HEK293 (cell line): ENCODE data around the gene PLA2G4D.

Experiments used
- CTCF ChIA-PET: fragments of 350-600 bp; formaldehyde crosslinking; extraction: SDS; loops from one replicate; lab custom pipeline; 2021; ENCODE audit warnings: antibody characterized with exemption; lab: Yijun Ruan, JAX
- POLR2A ChIA-PET: fragments of 300-600 bp; formaldehyde crosslinking; extraction: SDS; loops from one replicate; lab custom pipeline; 2020; ENCODE audit warnings: antibody characterized with exemption, inconsistent platforms; lab: Yijun Ruan, JAX
- H3K27ac ChIP-seq: fragments of 200-500 bp; sonication (Bioruptor generic); 2 replicates; pipeline ENCODE4 v1.5.1; 2014; ENCODE audit warnings: low read depth, low read length, control low read depth, inconsistent platforms; ENCODE audit errors: extremely low read depth
- H3K36me3 ChIP-seq, 2 experiments: fragments of 200-500 bp in 1 of 2; sonication (Bioruptor generic) in 1 of 2; 1 replicate in 1 of 2; 2 replicates in 1 of 2; pipeline ENCODE4 v1.5.1; 2014 to 2017; ENCODE audit warnings: inconsistent platforms in 2 of 2, low read length in 2 of 2; ENCODE audit not compliant: control insufficient read depth in 2 of 2, insufficient read depth in 1 of 2
- H3K4me1 ChIP-seq: fragments of 200-500 bp; sonication (Bioruptor generic); 2 replicates; pipeline ENCODE4 v1.5.1; 2014; ENCODE audit warnings: mild to moderate bottlenecking, low read length, inconsistent platforms; ENCODE audit not compliant: control insufficient read depth, insufficient read depth
- H3K4me3 ChIP-seq: 2 replicates; pipeline ENCODE4 v1.5.1; 2011; ENCODE audit warnings: low read depth, mild to moderate bottlenecking, control low read depth, low read length, moderate library complexity
- H3K9me3 ChIP-seq: fragments of 200-500 bp; sonication (Bioruptor generic); 2 replicates; pipeline ENCODE4 v1.5.1; 2014; ENCODE audit warnings: low read depth, low read length, inconsistent platforms; ENCODE audit not compliant: control insufficient read depth, insufficient read depth
- GLI4 ChIP-seq: fragments of 450-650 bp; formaldehyde crosslinking; IDR thresholded peaks from 2 replicates; pipeline ENCODE4 v1.5.1; 2016; ENCODE audit warnings: missing biosample characterization, missing genetic modification characterization
- HIC1 ChIP-seq: fragments of 450-650 bp; formaldehyde crosslinking; IDR thresholded peaks from 2 replicates; pipeline ENCODE4 v1.5.1; 2016; ENCODE audit warnings: missing biosample characterization, missing genetic modification characterization
- PRDM2 ChIP-seq: fragments of 450-650 bp; formaldehyde crosslinking; IDR thresholded peaks from 2 replicates; pipeline ENCODE4 v1.5.1; 2016; ENCODE audit warnings: missing biosample characterization, missing genetic modification characterization, borderline replicate concordance
- SCRT2 ChIP-seq: fragments of 450-650 bp; formaldehyde crosslinking; IDR thresholded peaks from 2 replicates; pipeline ENCODE4 v1.5.1; 2016; ENCODE audit warnings: missing biosample characterization, missing genetic modification characterization
- YY1 ChIP-seq: fragments of 450-650 bp; formaldehyde crosslinking; IDR thresholded peaks from 2 replicates; pipeline ENCODE4 v1.5.1; 2018; ENCODE audit warnings: missing biosample characterization, missing genetic modification characterization
- ZBTB48 ChIP-seq: fragments of 450-650 bp; formaldehyde crosslinking; IDR thresholded peaks from 2 replicates; pipeline ENCODE4 v1.5.1; 2016; ENCODE audit warnings: missing biosample characterization, missing genetic modification characterization
- ZFP41 ChIP-seq: fragments of 450-650 bp; formaldehyde crosslinking; IDR thresholded peaks from 2 replicates; pipeline ENCODE4 v1.5.1; 2016; ENCODE audit warnings: missing biosample characterization, missing genetic modification characterization, borderline replicate concordance
- ZNF16 ChIP-seq: fragments of 450-650 bp; formaldehyde crosslinking; IDR thresholded peaks from 2 replicates; pipeline ENCODE4 v1.5.1; 2016; ENCODE audit warnings: low read depth, missing biosample characterization, missing genetic modification characterization
- ZNF18 ChIP-seq: fragments of 450-650 bp; formaldehyde crosslinking; IDR thresholded peaks from 2 replicates; pipeline ENCODE4 v1.5.1; 2016; ENCODE audit warnings: missing biosample characterization, missing genetic modification characterization
- ZNF221 ChIP-seq: fragments of 450-650 bp; formaldehyde crosslinking; IDR thresholded peaks from 2 replicates; pipeline ENCODE4 v1.5.1; 2017; ENCODE audit warnings: missing biosample characterization, missing genetic modification characterization, borderline replicate concordance
- ZNF37A ChIP-seq: fragments of 450-650 bp; IDR thresholded peaks from 2 replicates; pipeline ENCODE4 v1.5.1; 2018; ENCODE audit warnings: missing biosample characterization, missing genetic modification characterization
- ZNF398 ChIP-seq: fragments of 450-650 bp; formaldehyde crosslinking; IDR thresholded peaks from 2 replicates; pipeline ENCODE4 v1.5.1; 2017; ENCODE audit warnings: missing biosample characterization, missing genetic modification characterization
- ZNF785 ChIP-seq: fragments of 450-650 bp; formaldehyde crosslinking; IDR thresholded peaks from 2 replicates; pipeline ENCODE4 v1.5.1; 2016; ENCODE audit warnings: missing biosample characterization, missing genetic modification characterization

PLA2G4D gene

GRCh38 chr15:42136513-42136912, 42.2 kb upstream of the PLA2G4D start (continued):
- TF ChIP-seq ZNF398 (tag by site-specific recombination) = no peak
- TF ChIP-seq ZBTB48 = no peak

GRCh38 chr15:42135351-42135750, 41.0 kb upstream of the PLA2G4D start:
- Histone ChIP-seq H3K36me3 (no peaks in the 10 kb centered on the region), H3K27ac (no peak overlapping the region), H3K4me3 (no peak overlapping the region), H3K9me3 (no peaks in the 10 kb centered on the region), H3K4me1 (peaks cover 9% of the 10 kb centered on the region)
- CTCF ChIA-PET = interaction anchor here (0.6 to 2.2 kb wide), 11 partner anchors 9 to 171 kb away, joined by 3 to 12 read pairs (median 5); no protein-coding TSS in a partner anchor
- TF ChIP-seq PRDM2 (tag by site-specific recombination) = no peak
- no peak for TF ChIP-seq GLI4 (tag by site-specific recombination)
- TF ChIP-seq ZNF221 (tag by site-specific recombination) = no peak
- no peak for TF ChIP-seq HIC1 (tag by site-specific recombination)
- no peak for TF ChIP-seq ZNF785
- no peak for TF ChIP-seq ZNF37A (tag by site-specific recombination)
- no peak for TF ChIP-seq YY1
- TF ChIP-seq ZNF18 = no peak
- TF ChIP-seq SCRT2 (tag by site-specific recombination) = no peak
- TF ChIP-seq ZFP41 = no peak
- TF ChIP-seq ZNF16 (tag by site-specific recombination) = no peak
- POLR2A ChIA-PET = no interaction called here
